SKM-1 treated with dmso at 0.1 percent for 144 hours (cell line): Measurements from ENCODE around the gene HYLS1.

ENCODE experiments used
- DNase-seq: peaks from one replicate; lab custom pipeline; 2025; ENCODE audit not compliant: unreplicated experiment; lab: John Stamatoyannopoulos, UW

The HYLS1 gene

GRCh38 chr11:125948278-125949051, 61.0 kb downstream of the HYLS1 start:
- DNase-seq: no peak

DNA sequence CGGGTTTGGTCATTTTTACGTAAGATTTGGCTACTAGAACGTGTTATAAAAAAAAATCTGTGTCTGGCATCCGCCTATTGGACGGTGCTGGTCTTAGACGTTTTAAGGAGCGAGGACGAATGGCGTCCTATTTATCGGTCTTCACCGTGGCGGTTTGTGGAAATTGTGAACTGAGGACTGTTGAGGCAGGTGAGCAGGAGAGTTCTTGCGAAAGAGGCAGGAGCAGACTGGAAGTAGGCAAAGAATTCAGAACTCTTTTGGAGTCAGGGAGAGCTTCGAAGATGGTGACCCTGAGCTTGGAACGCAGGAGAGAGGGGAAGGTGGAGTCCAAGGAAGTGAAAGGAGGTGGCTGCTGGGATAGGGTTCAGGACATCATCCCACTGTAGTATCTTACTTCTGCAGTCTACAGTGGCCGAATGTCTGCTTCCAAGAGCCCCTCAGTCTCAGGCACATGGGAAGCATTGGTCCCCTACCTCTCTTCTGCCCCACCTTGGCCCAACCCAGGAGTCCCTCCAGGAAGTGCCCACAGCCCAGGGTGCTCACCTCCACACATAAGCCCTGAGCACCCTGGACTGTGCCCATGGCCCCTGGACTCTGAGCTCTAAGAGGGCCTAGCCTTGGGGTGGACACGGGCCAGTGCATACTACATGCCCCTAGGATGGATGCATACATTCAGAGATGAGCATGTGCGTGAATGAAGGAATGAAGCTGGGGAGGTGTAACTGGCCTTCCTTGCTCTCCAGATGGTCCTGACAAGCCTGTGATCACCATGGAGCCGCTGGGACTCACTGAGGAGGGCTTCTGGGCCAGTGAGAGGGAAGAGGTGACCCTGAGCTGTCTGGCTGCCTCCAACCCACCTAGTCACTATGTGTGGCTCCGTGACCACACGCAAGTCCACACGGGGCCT, 62.1 kb downstream of the HYLS1 start:
- DNase-seq: no peak

- DNase-seq: no peak
Observed at GRCh38 chr11:125950178-125950490, 62.7 kb downstream of the HYLS1 start.
